ENCODE data around the gene CD53. TPM values are rescaled to one million over a fixed set of nuclear protein-coding genes. Genes with fewer than 3 reads are reported as not detected.

The CD53 gene
- total and polyA plus RNA-seq, 3 donors from 2014 or later: 2.0 to 22.4 (median 9.5) TPM

GRCh38 chr1:110890474-110891196 is 17.7 kb downstream of the CD53 start:
- no peaks in the 10 kb centered on the region for H3K36me3 ChIP-seq (ENCODE audit: low read depth, missing control alignments)
- no peak overlapping the region for H3K4me3 ChIP-seq
- no peaks in the 10 kb centered on the region for H3K9me3 ChIP-seq
- intact Hi-C loops (cut with DNase I; ENCODE audit: low total_unique reads): no loop called here
- no peak overlapping the region for H3K27ac ChIP-seq
- no peaks in the 10 kb centered on the region for H3K27me3 ChIP-seq
- peaks cover 7% of the 10 kb centered on the region for H3K4me1 ChIP-seq
- WGBS, 2 donors: 82 to 86% methylated on average over 3 of the region's 3 CpGs
- DNase-seq: no peak
- TF ChIP-seq POLR2A (IDR thresholded peaks at IDR 0.05) (no peak), CTCF (IDR thresholded peaks at IDR 0.05) (no peak)

- Histone ChIP-seq H3K27me3 (no peaks in the 10 kb centered on the region), H3K9me3 (no peaks in the 10 kb centered on the region), H3K4me1 (peaks cover 7% of the 10 kb centered on the region), H3K36me3 (ENCODE audit: low read depth, missing control alignments) (no peaks in the 10 kb centered on the region), H3K27ac (peak overlapping the region; percentile 46 to 81), H3K4me3 (no peak overlapping the region)
- peak in 2 of 3 experiments; percentile 19 to 35 for TF ChIP-seq CTCF (IDR thresholded peaks at IDR 0.05)
- TF ChIP-seq POLR2A (IDR thresholded peaks at IDR 0.05): no peak
- intact Hi-C loops (cut with DNase I; ENCODE audit: low total_unique reads): no loop called here
- 31 to 55% methylated on average over 3 of the region's 3 CpGs for WGBS, 2 donors
- peak; percentile 93 for DNase-seq
Measured at GRCh38 chr1:110893908-110894490, 21.1 kb downstream of the CD53 start.

- H3K36me3 ChIP-seq (ENCODE audit: low read depth, missing control alignments): no peaks in the 10 kb centered on the region
- no peak for TF ChIP-seq CTCF (IDR thresholded peaks at IDR 0.05)
- no peak for TF ChIP-seq POLR2A (IDR thresholded peaks at IDR 0.05)
- intact Hi-C loops (cut with DNase I; ENCODE audit: low total_unique reads): no loop called here
Measured at GRCh38 chr1:110896090-110896489, 23.1 kb downstream of the CD53 start.

GRCh38 chr1:110897681-110898080 is 24.7 kb downstream of the CD53 start:
- intact Hi-C loops (cut with DNase I; ENCODE audit: low total_unique reads): no loop called here
- Histone ChIP-seq H3K9me3 (no peaks in the 10 kb centered on the region), H3K4me3 (no peak overlapping the region), H3K36me3 (ENCODE audit: low read depth, missing control alignments) (no peaks in the 10 kb centered on the region), H3K27ac (no peak overlapping the region), H3K27me3 (no peaks in the 10 kb centered on the region), H3K4me1 (peaks cover 7% of the 10 kb centered on the region)
- no peak for DNase-seq
- WGBS, 2 donors: 87 to 88% methylated on average over 2 of the region's 2 CpGs
- TF ChIP-seq CTCF (IDR thresholded peaks at IDR 0.05): no peak
- TF ChIP-seq POLR2A (IDR thresholded peaks at IDR 0.05): no peak

More at GRCh38 chr1:110896090-110896489, 23.1 kb downstream of the CD53 start:
- no peak for DNase-seq
- no peaks in the 10 kb centered on the region for H3K27me3 ChIP-seq
- no peaks in the 10 kb centered on the region for H3K9me3 ChIP-seq
- peak overlapping the region; percentile 36 to 60 for H3K27ac ChIP-seq
- 66 to 74% methylated on average over 2 of the region's 2 CpGs for WGBS, 2 donors
- H3K4me3 ChIP-seq: no peak overlapping the region
- H3K4me1 ChIP-seq: peaks cover 7% of the 10 kb centered on the region

Measured in testis (tissue), 3 donors.